ENCODE measurements around the gene ADAMTS9.

DNA sequence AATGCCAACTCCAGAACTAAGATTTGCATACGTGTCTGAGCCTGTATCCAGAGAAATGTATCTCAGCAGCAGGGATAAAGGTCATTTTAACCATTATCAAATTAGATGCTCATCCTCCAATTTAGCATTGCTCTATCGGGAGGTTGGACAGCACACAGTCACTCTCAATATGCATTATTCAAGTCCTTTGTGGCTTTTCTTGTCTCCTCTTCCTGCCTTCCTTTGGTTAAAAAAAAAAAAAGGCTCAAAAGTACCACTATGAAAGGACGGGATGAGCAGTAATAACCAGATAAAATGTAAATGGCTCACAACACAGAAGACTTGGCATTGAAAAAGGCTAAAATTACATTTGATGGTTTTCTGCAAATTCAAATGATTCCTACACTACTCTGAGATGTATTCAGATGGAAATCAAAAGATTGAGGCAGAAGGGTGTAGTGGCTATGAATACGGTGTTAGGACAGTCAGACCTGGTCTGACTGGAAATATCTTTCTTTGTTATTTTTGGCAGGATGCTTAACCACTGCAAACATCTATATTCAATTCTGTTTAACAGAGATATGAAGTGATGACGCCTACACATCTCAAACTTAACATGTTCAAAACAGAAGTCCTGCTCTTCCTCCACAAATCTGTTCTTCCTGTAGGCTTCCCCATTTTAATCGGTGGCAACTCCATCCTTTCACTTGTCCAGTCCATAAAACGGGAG is 109.6 kb downstream of the ADAMTS9 start:
- no peak for TF ChIP-seq TAF1 (IDR thresholded peaks at IDR 0.05; ENCODE audit: low read depth)
- no peak for TF ChIP-seq CEBPB (IDR thresholded peaks at IDR 0.05)
- no peak for TF ChIP-seq TEAD4 (IDR thresholded peaks at IDR 0.05)
- TF ChIP-seq EP300 (IDR thresholded peaks at IDR 0.05; ENCODE audit: borderline replicate concordance): no peak
- TF ChIP-seq, protein P1, sequence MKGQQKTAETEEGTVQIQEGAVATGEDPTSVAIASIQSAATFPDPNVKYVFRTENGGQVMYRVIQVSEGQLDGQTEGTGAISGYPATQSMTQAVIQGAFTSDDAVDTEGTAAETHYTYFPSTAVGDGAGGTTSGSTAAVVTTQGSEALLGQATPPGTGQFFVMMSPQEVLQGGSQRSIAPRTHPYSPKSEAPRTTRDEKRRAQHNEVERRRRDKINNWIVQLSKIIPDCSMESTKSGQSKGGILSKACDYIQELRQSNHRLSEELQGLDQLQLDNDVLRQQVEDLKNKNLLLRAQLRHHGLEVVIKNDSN (IDR thresholded peaks at IDR 0.05): no peak
- no peak for TF ChIP-seq REST (IDR thresholded peaks at IDR 0.05; ENCODE audit: low read depth)
- no peak for TF ChIP-seq FOXM1 (IDR thresholded peaks at IDR 0.05; ENCODE audit: borderline replicate concordance, low read depth)
- no peak for TF ChIP-seq CREB1 (IDR thresholded peaks at IDR 0.05; ENCODE audit: low read depth)
- TF ChIP-seq TCF12 (IDR thresholded peaks at IDR 0.05; ENCODE audit: low read depth): no peak
- TF ChIP-seq RAD21 (IDR thresholded peaks at IDR 0.05; ENCODE audit: low read depth): no peak
- no peak for TF ChIP-seq YY1 (IDR thresholded peaks at IDR 0.05; ENCODE audit: low read depth)
- TF ChIP-seq MAX (IDR thresholded peaks at IDR 0.05): no peak
- TF ChIP-seq NFIC (IDR thresholded peaks at IDR 0.05): no peak
- no peak for TF ChIP-seq EGR1 (IDR thresholded peaks at IDR 0.05)

All from Ishikawa (cell line).